A673 (cell line): ENCODE data around the gene GIMAP2.

Experiments
- CTCF ChIP-seq: fragments of 300-800, 200-600 bp; sonication (generic); conservative IDR thresholded peaks from 2 replicates; pipeline ENCODE4 v1.5.1; 2017; ENCODE audit warnings: low read depth, mild to moderate bottlenecking, antibody characterized with exemption, low read length, moderate library complexity, mixed read lengths
- EZH2 ChIP-seq: fragments of 200-600 bp; sonication (generic); IDR thresholded peaks from 2 replicates; pipeline ENCODE4 v1.6.1; 2017; ENCODE audit warnings: borderline replicate concordance, low read depth, mild to moderate bottlenecking, mixed read lengths, antibody characterized with exemption, low read length; ENCODE audit not compliant: poor library complexity, severe bottlenecking

GRCh38 chr7:150737265-150738055 lies 52.0 kb downstream of the GIMAP2 start, which contains the start of gene GIMAP5:
- TF ChIP-seq CTCF, result no peak
- TF ChIP-seq EZH2, result no peak
